Hematopoietic multipotent progenitor cell treated with erythropoietin and hydrocortisone succinate and interleukin-3 and kit ligand, for 8 days (in vitro differentiated cells): ENCODE measurements around the gene DNHD1.
A peak's percentile ranks its signal among the peaks of the same experiment; 100 is the strongest.

Source experiments
- DNase-seq: peaks from one replicate; pipeline ENCODE4 v3.0.0-alpha.2; 2015

DNHD1 gene

DNA sequence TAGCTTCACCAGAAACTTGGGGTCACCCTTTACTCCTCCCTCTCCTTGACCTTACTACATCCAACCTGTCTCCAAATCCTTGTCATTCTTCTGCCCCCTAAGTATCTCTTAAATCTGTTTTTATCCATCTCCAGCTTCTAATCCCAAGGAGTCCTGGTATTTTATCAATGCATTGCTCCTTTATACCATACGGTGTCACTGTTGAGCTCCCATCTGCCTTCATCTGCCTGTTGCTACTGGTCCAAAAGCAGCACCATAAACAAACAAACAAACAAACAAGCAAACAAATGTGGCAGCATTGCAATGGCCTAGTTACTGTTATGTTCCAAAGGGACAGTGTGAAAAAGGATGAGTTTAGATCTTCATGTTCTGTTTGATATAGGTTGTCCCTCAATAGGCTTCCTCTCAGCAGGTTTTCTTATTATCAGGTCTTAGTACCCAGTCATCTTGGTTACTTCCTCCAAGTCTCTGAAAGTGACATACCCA, 34.2 kb downstream of the DNHD1 start:
- DNase-seq: peak; percentile 74

DNA sequence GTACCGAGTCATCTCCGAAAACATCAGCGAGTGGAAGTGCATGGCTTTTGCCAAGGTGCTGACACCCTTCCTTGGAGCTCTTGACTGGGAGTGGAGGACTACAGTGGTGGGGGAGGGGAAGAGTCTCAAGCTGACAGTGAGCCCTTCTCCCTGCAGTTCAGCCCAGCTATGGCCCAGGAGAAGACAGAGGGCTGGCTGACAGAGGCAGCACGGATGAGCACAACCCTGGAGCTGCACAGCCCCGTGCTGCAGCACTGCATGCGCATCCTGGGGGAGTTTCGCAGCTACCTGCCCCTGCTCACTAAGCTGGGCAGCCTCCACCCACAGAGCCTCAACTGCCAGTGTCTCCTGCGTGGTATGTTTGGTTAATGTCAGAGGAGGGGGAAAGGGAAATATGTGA, 41.4 kb downstream of the DNHD1 start:
- DNase-seq: no peak

GRCh38 chr11:6538945-6539344, 41.9 kb downstream of the DNHD1 start:
- DNase-seq: peak; percentile 56

- DNase-seq: no peak
Observed at GRCh38 chr11:6539748-6540268, 42.7 kb downstream of the DNHD1 start.

DNA sequence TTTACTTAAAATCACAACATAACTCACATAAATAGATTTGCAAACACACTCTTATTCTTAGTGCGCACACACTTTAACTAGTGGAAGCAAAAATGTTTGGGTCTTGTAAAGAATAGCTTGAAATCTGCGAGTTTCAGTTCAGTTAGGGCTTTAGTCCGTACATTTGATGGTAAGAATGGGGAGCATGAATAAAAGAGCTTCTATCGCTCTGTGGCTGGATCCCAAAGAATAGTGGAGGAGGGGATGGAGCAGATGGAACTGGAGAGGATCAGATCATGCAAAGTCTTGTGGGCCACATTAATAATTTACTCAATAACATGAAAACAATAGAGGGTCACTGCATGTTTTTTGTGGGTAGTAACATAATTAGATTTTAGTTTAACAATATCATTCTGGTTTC, 44.3 kb downstream of the DNHD1 start:
- DNase-seq: no peak

DNA sequence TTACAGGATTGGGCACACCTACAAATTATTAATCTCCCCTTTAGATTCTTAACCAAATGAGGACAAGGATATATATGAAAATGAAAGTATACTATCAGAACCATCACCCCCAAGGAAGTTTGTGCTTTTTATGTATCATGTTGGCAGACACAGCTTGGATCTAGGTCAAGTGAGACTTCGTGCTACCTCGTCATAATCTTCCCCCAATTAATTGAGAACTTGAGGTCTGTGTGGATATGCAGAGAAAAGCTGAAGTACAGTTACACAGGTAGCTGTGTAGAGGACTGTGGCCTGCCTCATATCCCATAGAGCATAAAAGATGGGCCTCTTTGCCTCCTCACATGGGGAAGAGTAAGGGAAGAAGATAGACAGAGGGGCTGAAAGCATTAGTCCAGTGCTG, 45.6 kb downstream of the DNHD1 start:
- no peak for DNase-seq

DNA sequence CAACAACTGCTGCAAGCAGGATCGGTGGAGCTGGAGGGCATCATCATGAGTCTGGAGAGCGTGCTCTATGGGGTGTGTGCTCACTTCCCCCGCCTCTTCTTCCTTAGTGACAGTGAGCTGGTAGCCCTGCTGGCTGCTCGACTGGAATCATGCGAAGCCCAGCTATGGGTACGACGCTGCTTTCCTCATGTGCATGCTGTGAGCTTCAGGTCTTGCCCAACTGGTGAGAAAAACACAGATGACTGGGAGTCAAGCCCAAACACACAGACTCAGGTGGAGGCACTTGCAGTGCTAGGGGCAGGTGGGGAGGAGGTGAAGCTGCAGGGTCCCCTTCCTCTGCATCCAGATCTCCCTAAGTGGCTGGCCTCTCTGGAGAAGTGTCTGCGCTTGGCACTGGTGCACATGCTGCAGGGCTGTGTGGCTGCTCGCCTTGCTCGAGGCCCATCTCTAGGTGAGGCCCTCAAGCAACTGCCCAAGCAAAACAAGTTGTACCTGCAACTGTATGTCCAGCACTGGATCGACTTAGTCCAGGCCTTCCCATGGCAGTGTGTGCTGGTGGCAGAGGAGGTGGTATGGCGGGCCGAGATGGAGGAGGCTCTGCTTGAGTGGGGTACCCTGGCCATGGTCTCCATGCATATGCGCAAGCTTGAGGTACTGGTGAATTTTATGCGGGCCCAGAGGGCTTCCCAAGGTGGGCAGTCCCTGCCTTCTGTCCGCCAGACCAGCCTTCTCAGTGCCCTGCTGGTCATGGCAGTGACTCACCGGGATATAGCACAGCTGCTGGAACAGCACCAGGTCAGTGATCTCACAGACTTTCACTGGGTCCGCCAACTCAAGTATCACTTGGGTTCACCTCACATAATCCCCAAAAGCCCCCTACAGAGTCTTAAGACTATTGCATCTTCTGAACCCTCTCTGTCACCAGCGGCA, 48.1 kb downstream of the DNHD1 start:
- DNase-seq: no peak

DNA sequence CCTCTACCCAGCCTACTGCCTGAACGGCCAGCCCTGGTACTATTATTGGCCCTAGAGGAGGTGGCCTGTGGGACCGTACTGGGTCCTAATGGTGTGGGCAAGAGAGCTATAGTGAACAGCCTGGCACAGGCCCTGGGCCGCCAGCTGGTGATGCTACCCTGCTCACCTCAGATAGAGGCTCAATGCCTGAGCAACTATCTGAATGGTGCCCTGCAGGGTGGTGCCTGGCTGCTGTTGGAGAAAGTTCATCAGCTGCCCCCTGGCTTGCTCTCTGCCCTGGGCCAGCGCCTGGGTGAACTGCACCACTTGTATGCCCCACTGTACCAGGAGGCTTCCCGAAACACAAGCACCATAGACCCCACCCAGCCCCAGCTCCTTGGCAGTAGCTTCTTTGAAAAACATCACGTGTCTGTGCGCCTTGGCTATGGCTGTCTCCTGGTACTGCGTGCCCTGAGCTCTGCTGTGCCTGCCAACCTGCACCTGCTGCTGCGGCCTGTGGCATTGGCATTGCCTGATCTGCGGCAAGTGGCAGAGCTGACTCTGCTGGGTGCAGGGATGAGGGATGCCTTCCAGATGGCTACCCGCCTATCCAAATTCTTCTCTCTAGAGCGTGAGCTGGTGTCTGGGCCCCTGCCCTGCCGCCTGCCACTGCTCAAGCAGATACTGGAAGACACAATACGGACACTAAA, 49.0 kb downstream of the DNHD1 start:
- no peak for DNase-seq

- no peak for DNase-seq
Observed at GRCh38 chr11:6546735-6547134, 49.7 kb downstream of the DNHD1 start.

DNA sequence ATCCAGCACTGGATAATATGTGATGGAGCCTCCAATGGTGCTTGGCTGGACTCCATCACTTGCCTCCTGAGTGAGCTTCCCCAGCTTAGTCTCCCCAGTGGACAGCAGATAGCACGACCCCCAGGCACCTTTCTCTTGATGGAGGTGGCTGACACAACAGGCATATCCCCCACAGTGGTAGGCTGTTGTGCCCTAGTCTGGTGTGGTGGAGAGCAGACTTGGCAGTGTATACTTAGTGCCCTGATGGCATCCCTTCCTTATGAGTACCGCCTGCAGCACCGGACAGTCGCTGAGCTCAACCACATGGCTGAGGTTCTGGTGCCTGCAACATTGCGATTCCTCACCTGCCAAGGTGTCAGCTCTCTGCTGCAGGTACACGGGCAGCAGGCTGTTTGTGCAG, 50.1 kb downstream of the DNHD1 start:
- DNase-seq: no peak

- no peak for DNase-seq
Observed at GRCh38 chr11:6548121-6548520, 51.0 kb downstream of the DNHD1 start.

GRCh38 chr11:6548641-6549040, 51.6 kb downstream of the DNHD1 start:
- DNase-seq: no peak

DNA sequence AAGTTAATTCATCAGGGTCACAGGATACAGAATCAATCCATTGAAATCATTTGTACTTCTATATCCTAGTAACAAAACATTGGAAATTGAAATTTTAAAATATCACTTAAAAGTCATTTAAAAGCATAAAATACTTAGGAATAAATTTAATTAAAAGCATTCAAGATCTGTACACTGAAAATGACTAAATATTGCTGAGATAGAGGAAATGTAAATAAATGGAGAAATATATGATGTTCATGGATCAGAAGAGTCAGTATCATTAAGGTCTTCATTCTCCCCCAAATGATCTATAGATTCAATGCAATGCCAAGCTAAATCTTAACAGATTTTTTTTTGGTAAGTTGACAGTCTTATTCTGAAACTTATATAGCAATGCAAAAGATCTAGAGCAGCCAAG, 56.6 kb downstream of the DNHD1 start:
- DNase-seq: no peak

GRCh38 chr11:6554828-6555706, 58.0 kb downstream of the DNHD1 start:
- DNase-seq: peak; percentile 96

GRCh38 chr11:6556139-6556949, 59.3 kb downstream of the DNHD1 start:
- DNase-seq: peak; percentile 35

- DNase-seq: no peak
Observed at GRCh38 chr11:6557063-6557462, 60.0 kb downstream of the DNHD1 start.

- DNase-seq: no peak
Observed at GRCh38 chr11:6557761-6558674, 60.9 kb downstream of the DNHD1 start.

DNA sequence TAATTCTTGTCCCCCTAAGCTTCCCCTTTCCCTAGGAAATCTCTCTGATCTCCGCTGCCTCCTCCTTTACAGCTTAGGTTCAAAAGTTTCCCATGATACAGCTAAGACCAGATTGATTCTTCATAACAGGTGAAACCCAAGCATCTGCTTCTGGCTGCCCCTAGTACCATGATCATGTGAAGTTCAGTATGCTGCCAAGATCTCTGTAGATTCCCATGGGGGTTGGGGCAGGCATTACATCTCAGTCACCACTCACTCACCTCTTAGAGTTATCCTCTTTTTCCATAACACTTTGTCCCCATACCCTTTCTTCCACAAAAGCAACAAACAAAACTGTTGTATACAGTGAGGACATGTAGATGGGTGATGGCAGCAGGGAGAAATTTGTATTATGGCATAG, 62.3 kb downstream of the DNHD1 start:
- no peak for DNase-seq

DNA sequence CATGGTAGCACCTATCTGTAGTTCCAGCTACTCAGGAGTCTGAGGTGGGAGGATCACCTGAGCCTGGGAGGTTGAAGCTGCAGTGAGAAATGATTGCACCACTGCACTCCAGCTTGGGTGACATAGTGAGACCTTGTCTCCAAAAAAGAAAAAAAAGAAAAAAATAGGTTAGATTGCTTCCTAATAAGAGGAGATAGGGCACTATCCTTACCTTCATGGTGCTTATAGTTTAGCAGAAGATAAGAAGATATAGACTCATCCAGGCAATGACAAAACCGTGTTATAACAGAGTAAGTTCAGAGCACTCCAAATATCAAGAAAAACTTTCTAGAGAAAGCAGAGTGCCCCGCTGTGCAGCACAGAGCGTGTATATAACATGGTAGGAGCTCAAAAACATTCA, 64.2 kb downstream of the DNHD1 start:
- no peak for DNase-seq

GRCh38 chr11:6563121-6563619, 66.1 kb downstream of the DNHD1 start:
- DNase-seq: peak; percentile 86

- DNase-seq: no peak
Observed at GRCh38 chr11:6563667-6564066, 66.6 kb downstream of the DNHD1 start.
